Stimulated activated CD4-positive, alpha-beta T cell treated with anti-CD3 and anti-CD28 coated beads, Interleukin-15, amount 100 ng/mL, for 48 hours (primary cell): ENCODE measurements around the gene PRR36.

Source experiments
- DNase-seq, 2 donors: peaks; one replicate each; pipeline ENCODE4 v3.0.0-alpha.2; 2020; ENCODE audit warnings: low read depth in 2 of 2

PRR36 gene

DNA sequence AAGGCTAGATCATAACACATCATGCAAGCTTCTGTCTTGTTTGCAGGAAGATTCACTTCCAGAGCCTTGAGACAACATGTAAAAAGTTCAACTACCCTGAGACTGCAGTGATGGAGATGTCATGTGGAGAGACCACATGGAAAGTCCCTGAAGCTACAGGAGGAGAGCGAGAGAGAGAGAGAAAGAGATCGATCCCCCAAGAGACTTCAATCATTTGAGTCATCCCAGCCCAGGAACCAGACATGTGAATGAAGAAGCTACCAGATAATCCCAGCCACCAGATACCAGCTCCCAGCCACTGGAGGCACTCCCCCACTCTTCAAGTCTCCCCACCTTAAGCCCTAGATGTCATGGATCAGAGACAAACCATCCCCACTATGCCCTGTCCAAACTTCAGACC is 54.9 kb downstream of the PRR36 start:
- no peak for DNase-seq

DNA sequence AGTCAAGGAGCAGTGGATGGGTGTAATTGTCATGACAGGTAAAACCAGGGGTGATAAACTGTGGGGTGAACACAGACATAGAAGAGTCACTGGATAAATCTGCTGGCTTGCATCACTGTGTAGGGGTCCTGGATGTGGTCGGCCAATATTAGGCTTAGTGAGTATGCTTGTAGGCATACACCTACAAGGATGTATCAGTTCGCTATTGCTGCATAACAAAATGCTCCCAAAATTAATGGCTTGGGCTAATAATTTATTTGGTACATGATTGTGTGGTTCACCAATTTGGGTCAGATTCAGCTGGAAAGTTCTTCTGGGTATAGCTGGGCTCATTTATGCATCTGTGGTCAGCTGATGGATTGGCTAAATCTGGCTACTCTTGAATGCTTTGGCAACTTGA is 55.4 kb downstream of the PRR36 start:
- DNase-seq: no peak
